Measurements from ENCODE around the gene TSPEAR.

Gene TSPEAR

DNA sequence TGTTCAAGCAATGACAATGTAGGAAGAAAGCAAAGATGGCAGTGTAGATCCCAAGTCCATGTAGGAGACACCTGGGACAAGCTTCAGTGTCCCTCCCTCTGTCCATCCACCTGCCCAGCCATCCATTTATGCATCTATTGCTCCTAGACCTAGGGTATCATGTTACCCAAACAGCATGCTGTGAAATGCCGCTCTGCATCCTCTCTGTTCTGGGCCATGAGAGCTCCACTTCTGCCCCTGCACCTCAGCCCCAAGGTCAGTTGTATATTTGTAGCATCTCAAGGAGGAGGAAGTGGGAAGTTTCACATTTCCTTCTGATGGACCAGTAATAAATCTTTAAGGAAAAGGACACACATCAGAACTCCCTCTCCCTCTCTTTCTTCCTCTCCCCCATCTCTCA is 27.9 kb upstream of the TSPEAR start:
- no peak for DNase-seq

- no peak for DNase-seq
Observed at GRCh38 chr21:44738621-44739020, 27.2 kb upstream of the TSPEAR start.

GRCh38 chr21:44737706-44738354 is 26.5 kb upstream of the TSPEAR start:
- DNase-seq = no peak

- DNase-seq = peak; percentile 14
Observed at GRCh38 chr21:44736291-44737004, 25.1 kb upstream of the TSPEAR start.

DNA sequence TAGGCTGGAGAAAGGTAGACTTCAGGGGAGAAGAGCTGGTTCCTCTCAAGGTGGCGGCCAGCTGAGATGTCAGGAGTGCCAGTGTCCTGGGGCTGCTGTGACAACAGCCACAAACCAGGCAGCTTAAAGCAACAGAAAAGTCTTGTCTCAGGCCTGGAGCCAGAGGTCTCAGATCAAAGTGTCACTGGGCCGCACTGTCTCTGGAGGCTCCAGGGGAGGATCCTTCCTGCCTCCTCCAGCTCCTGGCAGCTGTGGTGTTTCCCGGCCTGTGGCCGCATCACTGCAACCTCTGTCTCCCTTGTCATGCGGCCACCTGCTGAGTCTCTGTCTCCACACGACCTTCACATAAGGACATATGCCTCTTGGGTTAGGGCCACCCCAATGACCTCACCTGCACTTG is 24.4 kb upstream of the TSPEAR start:
- DNase-seq = no peak

DNA sequence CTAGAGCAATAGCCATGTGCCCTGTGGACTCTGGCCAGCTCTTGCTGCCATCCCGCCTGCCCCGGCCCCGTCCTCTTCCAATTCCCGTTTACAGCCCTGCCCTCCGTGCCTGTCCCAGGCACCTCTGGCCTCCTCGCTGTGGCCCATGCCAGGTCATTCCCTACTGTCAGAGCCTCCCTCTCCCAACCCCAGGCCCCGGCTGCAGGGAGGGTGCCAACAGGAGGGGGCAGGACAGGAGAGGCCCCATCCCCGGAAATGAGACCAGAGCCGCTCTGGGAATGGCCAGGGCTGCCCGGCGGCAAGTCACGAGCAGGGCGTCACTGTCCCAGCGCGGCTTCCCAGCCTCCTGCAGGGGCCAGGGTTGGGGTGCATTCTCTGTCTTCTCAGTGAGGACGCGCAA is 23.5 kb upstream of the TSPEAR start:
- no peak for DNase-seq

DNA sequence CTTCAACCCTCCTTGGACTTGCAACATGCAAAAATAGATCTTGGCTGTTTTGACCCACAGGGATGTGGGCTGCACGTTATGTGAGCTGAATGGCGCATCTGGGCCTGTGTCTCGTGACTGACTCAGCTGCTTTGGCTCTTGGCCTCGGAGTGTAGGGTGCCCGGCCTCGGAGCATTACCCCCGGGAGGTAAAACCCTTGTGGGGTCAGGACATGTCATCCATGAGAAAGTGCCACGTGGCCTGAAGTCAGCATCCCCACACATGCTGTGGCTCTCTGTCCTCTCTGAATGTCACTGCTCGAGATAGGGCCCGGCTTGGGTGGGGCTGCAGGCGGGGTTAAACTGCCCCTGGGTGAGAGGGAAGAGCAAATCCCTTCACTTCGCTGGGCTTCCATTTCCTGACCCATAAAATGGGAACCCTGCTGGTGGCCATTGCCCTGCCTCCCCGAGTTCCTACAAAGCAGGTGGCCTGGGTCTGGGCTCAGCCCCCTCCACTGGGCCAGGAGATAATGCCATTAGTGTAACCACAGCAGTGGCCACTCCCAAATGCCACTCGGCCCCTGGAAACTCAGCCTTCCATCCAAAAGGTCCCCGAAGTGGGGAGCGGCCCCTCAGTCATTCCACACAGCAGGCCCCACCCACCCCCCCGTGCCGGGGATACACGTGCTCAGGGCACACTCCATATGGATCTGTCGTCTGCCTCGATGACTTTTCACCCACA is 22.8 kb upstream of the TSPEAR start:
- DNase-seq = no peak

DNA sequence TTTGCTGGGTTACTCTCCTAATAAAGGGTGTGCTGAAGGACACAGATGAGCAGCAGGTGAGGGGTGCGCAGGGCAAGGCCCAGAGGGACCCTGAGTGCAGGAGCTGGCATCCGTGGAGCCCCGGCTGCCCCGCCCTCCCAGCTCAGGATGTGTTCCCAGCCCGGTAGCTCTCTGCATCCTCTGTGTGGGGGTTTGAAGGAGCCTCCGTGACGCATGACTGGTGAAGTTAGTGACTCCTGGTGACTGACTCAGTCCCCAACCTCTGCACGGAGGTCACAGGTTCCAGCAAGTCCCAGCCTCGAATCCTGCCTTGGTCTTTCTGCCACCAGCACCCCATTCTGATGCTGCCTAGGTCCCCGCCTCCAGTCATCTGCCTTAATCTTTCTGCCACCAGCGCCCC is 21.6 kb upstream of the TSPEAR start:
- DNase-seq = no peak

- no peak for DNase-seq
Observed at GRCh38 chr21:44732263-44732662, 20.9 kb upstream of the TSPEAR start.

DNA sequence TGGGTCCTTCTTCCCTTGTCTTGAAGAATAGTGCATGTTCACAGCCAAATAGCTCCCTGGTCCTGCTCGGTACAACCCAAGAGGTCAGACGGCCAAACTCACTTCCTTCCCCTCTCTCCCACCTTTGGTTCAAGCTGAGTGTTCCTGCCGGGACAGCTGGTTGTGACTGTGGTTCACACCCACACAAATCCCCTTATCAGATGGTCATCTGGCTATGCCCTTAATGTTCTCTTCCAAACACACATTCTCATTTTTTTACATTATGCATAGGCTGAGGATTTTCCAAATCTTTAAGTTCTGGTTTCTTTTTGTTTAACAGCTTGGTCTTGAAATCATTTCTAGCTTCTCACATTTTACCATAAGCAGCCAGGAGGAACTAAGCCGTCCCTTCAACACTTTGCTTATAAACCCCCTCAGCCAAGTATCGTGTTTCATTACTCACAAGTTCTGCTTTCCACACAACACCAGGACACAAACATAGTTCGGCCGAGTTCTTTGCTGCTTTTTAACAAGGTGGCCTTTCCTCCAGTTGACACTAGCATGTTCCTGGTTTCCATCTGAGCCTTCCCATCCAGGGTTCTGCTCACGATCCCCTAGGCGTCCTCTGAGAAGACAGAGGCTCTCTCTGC is 19.7 kb upstream of the TSPEAR start:
- no peak for DNase-seq

- DNase-seq = no peak
Observed at GRCh38 chr21:44730028-44730395, 18.6 kb upstream of the TSPEAR start.

GRCh38 chr21:44729336-44730027 is 18.1 kb upstream of the TSPEAR start:
- no peak for DNase-seq

DNA sequence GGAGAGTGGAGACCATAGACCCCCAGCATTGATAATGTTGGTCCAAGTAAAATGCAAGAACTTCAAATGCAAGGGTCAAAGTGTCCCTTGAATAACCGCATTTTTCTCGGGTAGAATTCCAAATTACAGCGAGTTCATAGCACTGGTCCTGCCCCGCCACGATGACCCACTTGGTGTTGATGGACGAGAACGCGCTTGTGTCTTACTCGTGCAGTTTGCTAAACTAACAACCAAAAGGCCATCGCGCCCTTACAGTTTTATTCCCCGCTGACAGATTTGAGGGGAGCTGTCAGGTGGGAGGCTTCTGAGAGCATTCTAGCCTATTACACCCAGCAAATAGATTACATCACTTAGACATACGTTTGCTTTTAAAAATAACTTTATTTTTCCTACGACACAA is 17.3 kb upstream of the TSPEAR start:
- no peak for DNase-seq

GRCh38 chr21:44727757-44728156 is 16.4 kb upstream of the TSPEAR start:
- no peak for DNase-seq

GRCh38 chr21:44727321-44727720 is 15.9 kb upstream of the TSPEAR start:
- no peak for DNase-seq

GRCh38 chr21:44726826-44727225 is 15.5 kb upstream of the TSPEAR start:
- DNase-seq = no peak

DNA sequence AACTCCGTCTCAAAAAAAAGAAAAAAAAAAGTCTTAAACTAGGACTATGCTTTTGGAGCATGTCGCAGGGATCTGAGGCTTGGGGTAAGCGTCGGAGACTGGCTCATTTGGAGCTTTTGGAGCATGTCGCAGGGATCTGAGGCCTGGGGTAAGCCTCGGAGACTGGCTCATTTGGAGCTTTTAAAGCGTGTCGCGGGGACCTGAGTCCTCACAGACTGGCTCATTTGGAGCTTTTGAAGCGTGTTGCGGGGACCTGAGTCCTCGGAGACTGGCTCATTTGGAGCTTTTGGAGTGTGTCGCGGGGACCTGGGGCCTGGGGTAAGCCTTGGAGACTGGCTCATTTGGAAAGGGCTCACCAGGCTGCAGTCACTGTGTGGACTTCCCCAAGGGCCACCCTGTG is 13.6 kb upstream of the TSPEAR start:
- DNase-seq = no peak

GRCh38 chr21:44724196-44724595 is 12.8 kb upstream of the TSPEAR start:
- DNase-seq = no peak

DNA sequence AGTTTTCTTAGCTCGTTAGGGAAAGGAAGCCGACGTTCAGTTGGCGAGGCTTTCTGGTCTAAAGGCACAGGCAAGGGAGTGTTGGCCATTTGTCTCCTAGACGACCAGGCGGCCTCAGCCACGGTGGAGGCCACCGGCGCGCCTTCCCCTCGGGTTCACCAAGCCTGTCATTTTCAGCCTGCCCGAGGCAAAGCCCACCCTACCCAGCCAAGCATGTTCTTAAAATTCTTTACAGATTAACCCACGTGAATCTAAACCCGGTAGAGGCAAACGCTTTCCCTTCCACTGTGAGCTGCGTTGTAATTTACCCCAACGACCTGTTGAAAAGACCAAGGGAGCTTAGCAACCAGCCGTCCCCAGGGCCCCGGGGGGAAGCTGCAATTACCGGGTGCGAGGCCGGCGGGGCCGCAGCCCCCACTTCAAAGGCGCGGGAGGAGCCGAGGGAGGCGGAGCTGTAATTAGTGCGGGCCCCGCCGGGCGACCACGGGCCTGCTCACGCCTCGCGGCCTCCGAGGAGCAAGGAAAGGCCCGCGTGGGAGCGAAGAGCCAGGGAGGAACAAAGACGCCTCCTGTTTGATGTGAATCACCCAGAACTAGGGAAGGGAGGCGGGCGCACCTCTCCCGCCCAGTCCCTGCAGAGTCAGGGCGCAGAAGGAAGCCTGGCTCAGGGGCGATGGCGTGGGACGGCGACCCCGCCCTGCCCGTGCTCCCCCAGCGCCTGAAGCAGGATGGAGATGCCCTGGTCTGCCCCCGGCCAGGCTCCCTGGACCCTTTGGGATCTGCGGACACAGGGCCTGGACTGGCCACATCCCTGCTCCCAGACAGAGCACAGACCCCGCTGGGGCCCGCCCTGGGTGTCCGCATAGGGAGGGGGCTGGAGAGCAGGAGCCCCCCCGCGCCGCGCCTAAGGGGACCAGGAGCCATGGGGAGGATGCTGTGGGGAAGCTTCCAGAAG is 12.1 kb upstream of the TSPEAR start:
- DNase-seq = peak; percentile 59

DNA sequence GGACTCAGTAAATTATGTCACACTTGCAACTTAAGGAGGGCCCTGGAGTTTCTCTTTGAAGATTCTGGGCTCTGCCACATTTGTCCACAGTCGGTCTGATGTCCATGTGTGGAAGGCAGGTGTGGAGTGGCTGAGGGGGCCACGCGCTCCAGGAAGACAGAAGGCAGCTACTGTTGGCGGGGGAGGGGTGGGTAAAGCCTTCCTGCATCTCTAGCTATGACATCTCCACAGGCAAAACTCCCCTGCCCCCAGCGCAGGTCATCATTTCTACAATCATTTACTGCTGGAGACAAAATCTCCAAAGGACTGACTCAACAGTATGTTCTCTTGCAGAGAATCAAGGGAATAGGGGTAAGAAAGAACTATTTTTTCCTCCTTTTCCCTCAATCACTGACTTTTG is 11.4 kb upstream of the TSPEAR start:
- DNase-seq = peak; percentile 16

DNA sequence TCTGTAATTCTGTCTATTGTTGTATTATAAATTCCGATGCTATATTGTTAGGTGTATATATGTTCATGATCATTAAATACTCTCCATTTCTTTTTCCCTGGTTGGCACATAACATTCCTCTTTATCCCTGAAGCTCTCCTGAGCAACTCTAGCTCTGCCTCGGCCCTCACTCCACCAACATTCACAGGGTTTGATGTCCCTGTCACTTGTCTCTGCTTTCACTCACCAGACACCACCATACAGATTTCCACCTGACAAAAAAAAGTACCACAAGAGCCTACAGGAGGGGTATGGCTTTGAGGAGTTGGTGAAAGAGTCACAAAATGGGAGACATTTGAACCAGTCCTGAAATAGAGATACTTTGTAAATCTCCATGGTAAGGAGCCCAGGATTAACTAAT is 8.8 kb upstream of the TSPEAR start:
- DNase-seq = no peak

- DNase-seq = no peak
Observed at GRCh38 chr21:44718571-44718970, 7.2 kb upstream of the TSPEAR start.

Measured in NCI-H1436 treated with DMSO at 0.1 percent for 48 hours (cell line).